DMS53 treated with DMSO at 0.1 percent for 48 hours (cell line): ENCODE data around the gene SRF.

Experiments
- DNase-seq: peaks from one replicate; lab custom pipeline; 2025; ENCODE audit not compliant: unreplicated experiment; lab: John Stamatoyannopoulos, UW

Gene SRF

DNA sequence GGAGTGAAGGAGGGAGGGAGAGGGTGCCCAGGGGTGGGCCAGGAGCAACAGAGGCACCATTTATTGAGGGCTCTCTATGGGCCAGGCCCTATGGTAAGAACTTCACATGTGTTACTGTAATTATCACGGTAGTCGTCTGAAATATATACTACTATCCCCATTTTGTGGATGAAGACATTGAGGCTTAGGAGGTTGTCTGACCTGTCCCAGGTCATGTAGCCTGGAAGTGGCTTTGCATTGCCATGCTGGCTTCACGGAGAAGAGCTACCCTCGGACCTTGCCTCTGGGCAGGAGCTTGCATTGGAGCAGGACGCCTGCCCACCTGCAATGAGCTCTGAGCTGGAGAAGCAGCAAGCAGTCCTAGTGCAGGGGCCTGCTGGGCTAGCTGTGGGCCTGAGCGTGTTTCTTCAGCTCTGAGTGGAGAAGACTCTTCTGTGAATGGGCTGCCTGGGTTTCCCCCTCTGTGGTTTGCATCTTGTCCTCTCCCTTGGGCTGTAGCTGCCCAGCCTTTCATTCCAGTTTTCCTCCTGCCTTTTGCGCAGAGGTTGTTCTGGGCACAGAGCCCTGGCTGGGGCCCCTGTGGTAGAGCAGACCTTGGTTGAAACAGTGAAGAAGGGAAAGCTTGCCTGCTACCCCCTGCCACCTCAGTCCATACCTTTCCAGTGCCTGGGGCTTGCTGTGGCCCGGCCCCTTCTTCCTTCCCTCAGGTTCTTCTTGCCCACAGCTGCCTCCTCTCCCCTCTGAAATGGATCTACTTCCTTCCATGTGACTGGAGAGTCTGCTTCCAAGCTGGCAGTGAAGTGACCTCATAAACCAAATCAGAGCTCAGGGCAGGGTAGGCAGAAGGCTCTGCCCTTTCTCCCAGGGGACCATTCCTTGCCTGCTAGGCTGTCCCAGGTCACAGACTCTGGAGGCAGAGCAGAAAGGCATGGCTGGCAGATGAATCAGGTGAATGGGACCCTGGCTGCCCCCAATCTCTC is 24.1 kb upstream of the SRF start:
- DNase-seq: no peak

DNA sequence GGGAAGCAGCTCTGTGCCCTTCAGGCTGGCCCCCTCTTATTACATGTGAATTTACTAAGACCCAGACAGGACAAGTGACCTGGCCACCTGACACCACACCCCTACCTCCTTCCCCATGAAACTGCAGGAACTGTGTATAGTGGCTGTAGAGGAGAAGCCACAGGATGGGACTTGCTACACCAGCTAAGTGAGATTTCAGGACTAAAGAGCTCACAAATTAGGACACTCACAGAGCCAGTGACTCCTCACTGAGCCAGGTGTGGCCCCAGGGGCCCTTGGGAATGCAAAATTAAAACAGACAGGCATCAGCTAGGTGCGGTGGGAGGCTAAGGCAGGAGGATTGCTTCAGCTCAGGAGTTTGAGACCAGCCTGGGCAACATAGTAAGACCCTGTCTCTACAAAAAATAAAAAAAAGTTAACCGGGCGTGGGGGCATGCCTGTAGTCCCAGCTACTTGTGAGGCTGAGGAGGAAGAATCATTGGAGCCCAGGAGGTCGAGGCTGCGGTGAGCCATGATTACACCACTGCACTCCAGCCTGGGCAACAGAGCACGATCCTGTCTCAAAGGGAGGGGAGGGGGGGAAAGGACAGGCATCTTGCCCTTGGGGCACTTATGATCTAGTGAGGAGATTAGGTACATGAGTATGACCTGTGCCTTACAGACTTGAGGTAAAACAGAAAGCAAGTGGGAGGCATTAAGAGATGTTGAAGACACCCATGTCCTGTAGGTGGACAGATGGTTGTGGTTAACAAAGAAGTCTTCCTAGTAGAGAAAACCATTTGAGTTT is 23.2 kb upstream of the SRF start:
- DNase-seq: no peak

DNA sequence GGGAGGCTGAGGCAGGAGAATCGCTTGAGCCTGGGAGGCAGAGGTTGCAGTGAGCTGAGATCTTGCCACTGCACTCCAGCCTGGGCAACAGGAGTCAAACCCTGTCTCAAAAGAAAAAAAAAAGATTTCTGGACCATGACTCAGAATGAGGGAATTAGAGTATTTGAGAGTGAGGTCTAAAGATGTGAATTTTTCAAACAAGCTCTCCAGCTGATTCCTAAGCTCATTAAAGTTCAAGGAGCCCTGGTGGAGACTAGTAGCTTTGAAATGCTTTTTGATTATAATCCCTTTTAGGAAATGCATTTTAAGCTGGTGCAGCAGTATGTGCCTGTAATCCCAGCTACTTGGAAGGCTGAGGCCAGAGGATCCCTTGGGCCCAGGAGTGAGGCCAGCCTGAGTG is 21.8 kb upstream of the SRF start:
- no peak for DNase-seq

DNA sequence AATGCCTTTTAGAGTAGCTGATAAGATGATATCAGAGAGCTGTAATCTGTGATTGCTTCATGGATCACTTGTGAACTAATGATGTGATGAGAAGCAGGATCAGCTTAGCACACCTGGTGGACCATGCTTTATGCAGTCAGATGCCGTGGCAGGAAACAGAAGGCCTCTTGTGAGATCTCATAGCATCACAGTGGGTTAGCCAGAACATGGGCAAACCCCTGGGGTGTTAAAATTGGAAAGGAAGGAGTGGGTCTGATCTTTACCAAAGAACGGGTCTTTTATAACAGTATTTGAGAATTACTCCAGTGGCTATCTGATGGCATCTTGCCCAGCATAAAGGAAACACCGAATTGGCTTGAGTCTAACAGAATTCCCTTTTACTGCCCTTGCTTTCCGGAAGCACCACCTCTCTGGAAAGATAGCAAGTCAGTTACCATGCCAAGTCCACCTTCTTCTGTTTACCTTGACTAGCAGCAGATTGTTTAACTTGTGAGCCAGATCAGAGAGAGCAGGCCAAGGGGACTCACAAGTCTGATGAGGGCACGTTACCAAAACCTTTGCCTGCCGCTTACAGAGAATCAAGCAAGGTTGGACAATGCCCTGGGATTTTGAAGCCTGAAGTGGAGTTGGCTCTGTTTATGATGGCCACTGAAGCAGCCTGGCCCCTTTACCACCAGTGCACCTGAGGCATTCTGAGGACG is 20.9 kb upstream of the SRF start:
- no peak for DNase-seq

DNA sequence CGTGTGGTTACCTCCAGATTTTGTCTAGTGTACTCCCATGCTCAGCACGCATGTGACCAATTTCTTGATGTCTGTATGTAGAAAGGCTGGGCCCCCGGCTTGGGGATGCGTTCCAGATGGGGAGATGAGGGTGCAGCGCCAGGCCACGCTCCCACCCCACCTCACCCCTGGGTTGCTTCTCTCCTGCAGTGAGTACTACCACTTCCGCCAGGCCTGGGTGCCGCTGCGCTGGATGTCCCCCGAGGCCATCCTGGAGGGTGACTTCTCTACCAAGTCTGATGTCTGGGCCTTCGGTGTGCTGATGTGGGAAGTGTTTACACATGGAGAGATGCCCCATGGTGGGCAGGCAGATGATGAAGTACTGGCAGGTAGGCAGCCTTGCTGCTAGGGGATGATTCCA is 11.5 kb upstream of the SRF start:
- no peak for DNase-seq

DNA sequence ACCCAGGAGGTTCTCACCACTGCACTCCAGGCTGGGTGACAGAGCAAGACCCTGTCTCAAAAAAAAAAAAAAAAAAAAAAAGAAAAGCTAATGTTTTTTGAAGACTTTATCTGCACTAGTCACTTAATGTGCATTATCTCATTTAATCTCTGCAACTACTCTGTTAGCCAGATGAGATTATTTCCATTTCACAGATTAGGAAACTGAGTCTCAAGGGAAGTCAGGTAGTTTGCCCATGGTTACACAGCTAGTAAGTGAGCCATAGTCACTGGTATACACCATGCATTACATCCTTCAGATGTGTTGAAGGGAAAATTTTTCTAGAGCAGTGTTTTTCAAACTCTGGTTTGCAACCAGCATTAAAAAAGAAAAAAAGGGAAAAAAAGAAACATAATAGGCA is 7.2 kb upstream of the SRF start:
- DNase-seq: no peak

DNA sequence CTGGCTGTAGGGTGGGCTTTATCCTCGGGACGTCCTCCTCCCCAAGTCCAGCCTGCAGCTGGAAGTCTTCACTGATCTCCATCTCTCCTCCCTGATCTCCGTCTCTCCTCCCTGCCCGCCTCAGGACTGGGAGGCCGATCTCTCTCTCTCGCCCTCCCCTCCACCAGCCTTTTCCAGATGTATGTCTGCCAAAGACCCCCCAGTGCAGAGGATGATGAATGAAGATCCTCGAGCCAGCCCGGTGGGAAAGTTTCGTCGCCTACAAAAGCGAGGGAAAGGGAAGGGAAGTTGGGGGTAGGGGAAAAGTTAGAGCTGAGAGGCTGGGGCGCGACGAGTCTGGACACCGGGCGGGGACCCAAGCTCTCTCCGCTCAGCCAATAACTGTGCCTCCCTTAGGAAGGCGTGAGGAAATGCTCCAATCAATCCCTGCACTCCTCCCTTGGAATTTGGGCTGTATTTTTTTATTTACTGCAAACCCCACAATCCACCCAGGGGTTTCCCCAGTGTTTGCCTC is 595 bp upstream of the SRF start:
- DNase-seq: peak; percentile 86

DNA sequence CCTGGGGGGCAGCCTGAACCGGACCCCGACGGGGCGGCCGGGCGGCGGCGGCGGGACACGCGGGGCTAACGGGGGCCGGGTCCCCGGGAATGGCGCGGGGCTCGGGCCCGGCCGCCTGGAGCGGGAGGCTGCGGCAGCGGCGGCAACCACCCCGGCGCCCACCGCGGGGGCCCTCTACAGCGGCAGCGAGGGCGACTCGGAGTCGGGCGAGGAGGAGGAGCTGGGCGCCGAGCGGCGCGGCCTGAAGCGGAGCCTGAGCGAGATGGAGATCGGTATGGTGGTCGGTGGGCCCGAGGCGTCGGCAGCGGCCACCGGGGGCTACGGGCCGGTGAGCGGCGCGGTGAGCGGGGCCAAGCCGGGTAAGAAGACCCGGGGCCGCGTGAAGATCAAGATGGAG is 636 bp downstream of the SRF start:
- DNase-seq: no peak

DNA sequence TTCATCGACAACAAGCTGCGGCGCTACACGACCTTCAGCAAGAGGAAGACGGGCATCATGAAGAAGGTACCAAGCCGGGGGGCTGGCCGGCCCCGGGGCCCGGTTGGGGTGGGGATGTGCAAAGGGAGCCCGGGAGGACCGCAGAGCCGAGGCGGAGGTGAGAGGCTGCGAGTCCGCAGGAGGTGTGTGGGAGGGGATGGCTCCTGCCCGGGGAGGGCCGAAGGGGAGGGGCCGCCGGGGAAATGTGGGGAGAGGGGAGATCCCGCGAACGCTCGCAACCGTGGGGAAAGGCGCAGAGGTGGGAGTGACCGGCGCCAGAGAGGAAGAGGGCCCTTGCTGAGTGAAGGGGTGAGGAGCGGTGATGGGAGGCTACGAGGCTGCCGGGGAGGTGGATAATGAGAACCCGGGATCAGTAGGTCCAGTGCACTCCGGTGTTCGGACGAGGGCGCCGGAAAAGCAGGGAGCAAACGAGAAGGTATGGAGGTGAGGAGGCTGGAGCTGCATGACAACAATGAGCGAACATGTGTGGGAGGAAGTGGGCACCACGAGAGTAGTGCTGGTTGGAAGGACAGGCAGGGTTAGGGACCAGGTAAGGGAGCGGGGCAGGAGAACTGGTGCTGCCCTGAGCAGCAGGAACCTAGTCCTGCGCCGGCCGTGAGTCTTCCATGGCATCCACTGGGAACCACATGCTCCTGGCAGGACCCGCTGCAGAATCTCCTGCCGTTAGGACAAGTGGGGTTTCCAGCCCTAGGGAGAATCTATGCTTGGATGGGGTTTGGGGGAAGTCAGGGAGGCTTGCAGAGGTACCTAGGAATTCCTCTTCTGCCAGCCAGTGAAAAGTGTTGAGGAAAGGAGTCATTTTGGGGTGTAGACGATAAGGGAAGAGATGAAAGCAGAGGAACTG is 1.3 kb downstream of the SRF start:
- DNase-seq: peak; percentile 45

DNA sequence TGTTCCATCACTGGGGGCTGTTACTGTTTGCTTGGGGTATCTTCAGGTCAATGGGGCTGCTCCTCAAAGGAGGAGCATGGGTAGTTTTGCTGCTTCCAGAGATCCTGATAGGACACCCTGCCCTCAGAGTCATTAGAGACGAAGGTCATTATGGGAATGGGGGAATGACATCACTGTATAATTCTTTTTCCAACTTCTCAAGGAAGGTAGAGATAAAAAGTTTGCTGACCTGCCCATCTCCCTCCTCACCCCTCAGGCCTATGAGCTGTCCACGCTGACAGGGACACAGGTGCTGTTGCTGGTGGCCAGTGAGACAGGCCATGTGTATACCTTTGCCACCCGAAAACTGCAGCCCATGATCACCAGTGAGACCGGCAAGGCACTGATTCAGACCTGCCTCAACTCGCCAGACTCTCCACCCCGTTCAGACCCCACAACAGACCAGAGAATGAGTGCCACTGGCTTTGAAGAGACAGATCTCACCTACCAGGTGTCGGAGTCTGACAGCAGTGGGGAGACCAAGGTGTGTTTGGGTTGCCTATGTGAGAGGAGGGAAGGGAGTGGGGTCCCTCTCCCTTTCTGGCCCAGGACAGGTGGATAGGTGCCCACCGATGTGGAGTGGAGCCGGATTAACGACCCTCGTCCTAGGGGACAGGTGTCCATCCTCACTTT is 2.7 kb downstream of the SRF start:
- DNase-seq: no peak

DNA sequence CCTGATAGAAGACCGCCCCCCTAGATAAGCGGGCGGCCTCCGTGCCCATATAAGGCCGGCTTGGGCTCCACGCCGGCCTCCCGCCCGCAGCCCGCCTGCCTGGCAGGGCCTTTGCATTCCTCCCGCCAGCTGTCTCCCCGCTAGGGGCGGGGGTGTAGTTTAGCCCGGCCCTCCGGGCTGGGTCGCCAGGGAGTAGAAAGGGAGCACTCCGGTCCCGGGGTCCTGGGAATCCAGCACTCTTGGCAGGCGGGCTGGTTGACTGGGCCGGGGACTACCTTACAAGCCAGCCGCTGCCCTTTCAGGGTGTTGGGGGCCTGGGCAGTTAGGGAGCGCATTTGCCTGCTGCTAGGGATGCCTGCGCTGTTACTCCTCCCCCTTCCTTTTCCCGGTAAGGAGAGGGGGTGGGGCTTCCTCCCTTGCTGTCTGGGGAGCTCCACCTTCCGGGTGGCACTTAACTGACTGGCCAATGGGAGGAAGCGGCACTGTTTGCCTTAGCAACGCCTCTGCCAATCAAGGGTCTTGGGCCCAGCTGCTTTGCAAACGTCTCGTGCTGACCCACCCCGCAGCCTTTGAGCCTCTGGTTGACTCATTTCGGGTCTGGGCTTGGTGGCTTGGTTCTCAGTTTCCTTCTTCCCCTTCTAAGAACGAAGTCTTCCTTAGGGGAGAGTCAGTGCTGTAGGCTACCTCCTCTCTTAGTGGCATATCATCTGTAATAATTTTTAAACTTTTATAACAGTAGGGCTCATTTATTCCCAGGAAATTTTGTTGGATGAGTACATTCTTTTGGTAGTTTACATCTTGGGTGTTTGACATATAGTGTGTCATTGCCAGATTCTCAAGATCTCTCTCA is 3.4 kb downstream of the SRF start:
- peak; percentile 95 for DNase-seq

DNA sequence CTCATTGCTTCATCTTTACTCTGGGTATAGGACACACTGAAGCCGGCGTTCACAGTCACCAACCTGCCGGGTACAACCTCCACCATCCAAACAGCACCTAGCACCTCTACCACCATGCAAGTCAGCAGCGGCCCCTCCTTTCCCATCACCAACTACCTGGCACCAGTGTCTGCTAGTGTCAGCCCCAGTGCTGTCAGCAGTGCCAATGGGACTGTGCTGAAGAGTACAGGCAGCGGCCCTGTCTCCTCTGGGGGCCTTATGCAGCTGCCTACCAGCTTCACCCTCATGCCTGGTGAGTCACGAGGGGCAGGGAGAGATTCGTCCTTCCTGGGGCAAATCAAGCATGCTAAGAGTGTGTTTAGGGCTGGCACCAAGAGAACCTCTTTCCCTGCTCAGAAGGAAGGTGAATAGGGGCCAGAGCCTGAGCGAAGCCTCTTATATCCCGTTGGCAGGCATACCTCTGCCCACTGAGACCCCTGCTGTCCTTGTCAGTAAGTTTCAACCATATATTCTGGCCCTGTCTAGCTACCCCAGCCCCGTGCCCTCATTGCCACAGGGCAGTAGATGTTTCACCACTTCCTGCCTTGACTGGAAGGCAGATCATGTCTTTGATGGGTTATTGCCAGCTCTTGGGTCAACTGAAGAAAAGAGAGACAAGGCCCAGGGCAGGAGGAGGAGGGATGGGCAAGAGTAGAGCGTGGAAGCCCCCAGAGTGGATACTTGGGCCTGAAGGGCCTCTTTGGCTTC is 4.8 kb downstream of the SRF start:
- no peak for DNase-seq

DNA sequence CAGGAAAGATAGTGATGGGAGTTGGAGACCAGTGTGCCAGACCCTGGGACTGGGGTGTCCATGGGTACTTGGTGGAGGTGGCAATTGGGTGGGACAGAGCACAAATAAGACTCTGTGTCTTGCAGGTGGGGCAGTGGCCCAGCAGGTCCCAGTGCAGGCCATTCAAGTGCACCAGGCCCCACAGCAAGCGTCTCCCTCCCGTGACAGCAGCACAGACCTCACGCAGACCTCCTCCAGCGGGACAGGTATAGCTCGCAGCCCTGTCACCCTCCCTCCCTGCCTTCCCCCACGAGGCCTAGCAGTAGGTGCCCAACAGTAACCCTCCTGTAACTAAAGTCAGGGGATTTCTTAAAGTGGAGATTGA is 5.3 kb downstream of the SRF start:
- no peak for DNase-seq

DNA sequence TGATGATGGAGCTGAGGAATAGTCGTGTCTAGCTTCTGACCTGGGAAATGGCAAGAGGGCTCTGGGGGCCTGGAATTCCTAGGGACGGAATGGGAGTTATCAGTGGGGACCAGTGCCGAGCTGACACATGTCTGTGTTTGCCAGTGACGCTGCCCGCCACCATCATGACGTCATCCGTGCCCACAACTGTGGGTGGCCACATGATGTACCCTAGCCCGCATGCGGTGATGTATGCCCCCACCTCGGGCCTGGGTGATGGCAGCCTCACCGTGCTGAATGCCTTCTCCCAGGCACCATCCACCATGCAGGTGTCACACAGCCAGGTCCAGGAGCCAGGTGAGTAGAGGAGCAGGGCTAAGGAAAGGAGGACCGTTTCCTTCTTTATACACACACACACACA is 7.1 kb downstream of the SRF start:
- DNase-seq: no peak

DNA sequence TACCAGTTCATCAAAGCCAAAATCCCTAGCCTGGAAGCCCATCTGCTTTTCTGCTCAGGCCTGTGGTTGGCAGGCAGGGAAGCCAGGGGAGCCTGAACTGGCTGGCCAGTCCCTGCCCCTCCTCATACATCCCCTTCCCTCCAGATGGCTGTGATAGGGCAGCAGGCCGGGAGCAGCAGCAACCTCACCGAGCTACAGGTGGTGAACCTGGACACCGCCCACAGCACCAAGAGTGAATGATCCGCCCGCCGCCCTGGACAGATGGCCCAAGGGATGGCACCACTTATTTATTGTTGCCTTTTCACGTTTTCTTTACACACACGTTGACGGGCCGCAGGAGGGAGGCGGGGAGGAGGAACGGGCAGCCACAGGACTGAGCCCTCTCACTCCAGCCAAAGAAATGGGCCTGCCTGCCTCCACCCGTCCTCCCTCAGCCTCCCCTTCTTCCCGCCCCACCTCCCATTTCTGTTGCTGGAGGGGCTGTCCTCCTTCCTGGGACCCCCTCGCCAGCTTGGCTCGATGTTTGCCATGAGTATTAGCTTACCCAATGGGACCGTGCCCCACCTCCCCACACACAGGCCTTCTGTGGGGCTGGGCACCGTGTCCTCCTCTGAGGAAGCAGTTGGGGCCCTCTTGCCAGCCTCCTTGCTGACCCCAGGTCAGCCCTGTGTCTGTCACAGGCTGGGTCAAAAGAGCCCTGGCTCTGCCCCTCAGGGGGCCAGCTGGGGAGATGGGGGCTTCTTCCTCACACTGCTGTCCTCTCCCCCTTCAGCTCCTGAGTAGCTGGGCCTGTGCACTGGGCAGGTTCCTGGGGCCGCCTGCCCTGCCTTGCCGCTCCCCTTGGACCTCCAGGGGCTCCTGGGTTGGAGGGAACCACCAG is 8.1 kb downstream of the SRF start:
- no peak for DNase-seq

DNA sequence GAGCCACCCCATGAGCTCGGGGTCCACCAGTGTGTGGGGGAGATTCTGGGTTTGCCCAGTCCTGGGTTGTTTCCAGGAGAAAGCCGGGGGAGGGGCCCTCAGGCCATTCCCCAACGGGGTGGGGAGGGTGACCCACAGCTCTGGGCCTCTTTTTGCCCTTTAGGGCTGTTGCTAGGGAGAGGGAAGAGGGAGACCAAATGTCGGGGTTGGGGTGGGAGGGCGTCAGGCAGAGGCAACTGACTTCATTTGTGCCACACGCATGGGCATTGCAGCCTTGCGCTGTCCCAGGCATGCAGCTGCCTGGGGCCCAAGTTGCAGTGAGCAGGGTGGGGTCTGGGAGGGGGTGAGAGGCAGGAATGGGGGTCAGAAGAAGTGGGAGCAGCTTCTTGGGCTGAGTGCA is 9.0 kb downstream of the SRF start:
- DNase-seq: no peak

DNA sequence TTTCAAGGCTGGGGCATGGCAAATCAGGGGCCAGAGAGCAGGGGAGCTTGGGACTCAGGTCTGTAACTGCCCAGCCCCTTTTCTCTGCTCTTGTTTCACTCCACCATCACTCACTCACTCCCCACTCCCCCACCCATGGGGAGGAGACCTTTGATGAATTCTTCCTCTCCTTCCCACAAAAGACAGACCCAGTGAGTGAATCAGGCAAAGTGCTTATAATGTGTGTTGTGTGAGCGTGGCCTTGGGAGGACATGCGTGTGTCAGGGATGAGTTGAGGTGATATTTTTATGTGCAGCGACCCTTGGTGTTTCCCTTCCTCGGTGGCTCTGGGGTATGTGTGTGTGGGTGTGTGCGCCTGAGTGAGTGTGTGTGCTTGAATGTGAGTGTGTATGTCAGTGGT is 9.9 kb downstream of the SRF start:
- no peak for DNase-seq
